Measurements from ENCODE around the gene TEX50. TPM values are rescaled to one million over a fixed set of nuclear protein-coding genes. Genes with fewer than 3 reads are reported as not detected.
"Not testable (repeated sequence)": the region's sequence is repeated elsewhere in the genome, so short reads cannot be mapped to it uniquely, and the experiment has no call there.

TEX50 gene, protein sequence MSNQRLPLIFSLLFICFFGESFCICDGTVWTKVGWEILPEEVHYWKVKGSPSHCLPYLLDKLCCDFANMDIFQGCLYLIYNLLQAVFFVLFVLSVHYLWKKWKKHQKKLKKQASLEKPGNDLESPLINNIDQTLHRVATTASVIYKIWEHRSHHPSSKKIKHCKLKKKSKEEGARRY
- not detected in 2 replicates for total RNA-seq (2021)
- not detected for Bru-seq, nascent RNA
- BruChase-seq, experiment 1, labeled RNA remaining after a 2-hour chase = not detected
- not detected for BruChase-seq, experiment 2, labeled RNA remaining after a 6-hour chase
- long read RNA-seq = 0 reads

DNA sequence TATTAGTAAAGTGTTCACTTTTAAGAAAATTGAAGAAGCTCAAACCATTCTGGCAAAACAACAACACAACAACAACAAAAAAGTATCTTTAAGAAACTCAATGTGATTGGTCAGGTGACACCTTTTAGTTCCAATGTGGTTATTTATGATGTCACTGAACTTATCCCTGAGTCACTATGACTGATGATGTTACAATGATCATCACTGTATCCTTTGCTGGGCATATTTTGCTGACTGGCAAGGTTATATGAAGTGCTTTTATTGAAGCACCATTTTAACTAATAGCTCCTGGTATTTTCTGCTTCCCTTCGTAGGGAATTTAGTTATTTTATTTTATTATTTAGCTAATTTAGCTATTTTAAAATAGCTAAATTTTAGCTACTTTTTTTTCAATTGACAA lies at the start of gene TEX50:
Gene TEX50 (plus strand): TSS at position 223 of the 400 bp plus-strand sequence. CDS start 184 bp downstream, outside the sequence.
- peaks cover 5% of the 10 kb centered on the region; the same call in 1 of the 2 replicates for H3K9me3 ChIP-seq (ENCODE audit: insufficient read depth, low read depth)
- H3K79me2 ChIP-seq (ENCODE audit: low read depth) = no peaks in the 10 kb centered on the region
- no peaks in the 10 kb centered on the region for H4K20me1 ChIP-seq (ENCODE audit: insufficient read depth)
- ChIA-PET CTCF (no interaction called here), POLR2A (ENCODE audit: unreplicated experiment) (interaction anchor here (0.6 kb wide), 1 partner anchor 40 kb away, joined by 4 read pairs; no protein-coding TSS in a partner anchor)
- BruUV-seq (replicated peaks) = no TSS peak
- H3K36me3 ChIP-seq (ENCODE audit: low read depth) = no peaks in the 10 kb centered on the region
- H3F3A ChIP-seq (ENCODE audit: insufficient read depth, low read depth) = no peaks in the 10 kb centered on the region
- H3K9me2 ChIP-seq (ENCODE audit: insufficient read depth) = no peaks in the 10 kb centered on the region
- no peaks in the 10 kb centered on the region for H3K4me1 ChIP-seq (replicated peaks; ENCODE audit: insufficient read depth)
- no peak within 1 kb of the TSS for H3K4me3 ChIP-seq
- H3K27ac ChIP-seq = no peak within 1 kb of the TSS
- no peaks in the 10 kb centered on the region for H3K27me3 ChIP-seq (ENCODE audit: insufficient read depth, low read depth)
- no peak for TF ChIP-seq EZH2 (IDR thresholded peaks at IDR 0.05; ENCODE audit: low read depth)
- TF ChIP-seq, protein P1, sequence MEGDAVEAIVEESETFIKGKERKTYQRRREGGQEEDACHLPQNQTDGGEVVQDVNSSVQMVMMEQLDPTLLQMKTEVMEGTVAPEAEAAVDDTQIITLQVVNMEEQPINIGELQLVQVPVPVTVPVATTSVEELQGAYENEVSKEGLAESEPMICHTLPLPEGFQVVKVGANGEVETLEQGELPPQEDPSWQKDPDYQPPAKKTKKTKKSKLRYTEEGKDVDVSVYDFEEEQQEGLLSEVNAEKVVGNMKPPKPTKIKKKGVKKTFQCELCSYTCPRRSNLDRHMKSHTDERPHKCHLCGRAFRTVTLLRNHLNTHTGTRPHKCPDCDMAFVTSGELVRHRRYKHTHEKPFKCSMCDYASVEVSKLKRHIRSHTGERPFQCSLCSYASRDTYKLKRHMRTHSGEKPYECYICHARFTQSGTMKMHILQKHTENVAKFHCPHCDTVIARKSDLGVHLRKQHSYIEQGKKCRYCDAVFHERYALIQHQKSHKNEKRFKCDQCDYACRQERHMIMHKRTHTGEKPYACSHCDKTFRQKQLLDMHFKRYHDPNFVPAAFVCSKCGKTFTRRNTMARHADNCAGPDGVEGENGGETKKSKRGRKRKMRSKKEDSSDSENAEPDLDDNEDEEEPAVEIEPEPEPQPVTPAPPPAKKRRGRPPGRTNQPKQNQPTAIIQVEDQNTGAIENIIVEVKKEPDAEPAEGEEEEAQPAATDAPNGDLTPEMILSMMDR (conservative IDR thresholded peaks at IDR 0.05) = no peak
- no peak within 1 kb of the TSS for H2AFZ ChIP-seq
- DNase-seq = no peak
- no peak within 1 kb of the TSS for H3K4me2 ChIP-seq
- intact Hi-C loops (cut with micrococcal nuclease; ENCODE audit: unreplicated experiment) = no loop called here

DNA sequence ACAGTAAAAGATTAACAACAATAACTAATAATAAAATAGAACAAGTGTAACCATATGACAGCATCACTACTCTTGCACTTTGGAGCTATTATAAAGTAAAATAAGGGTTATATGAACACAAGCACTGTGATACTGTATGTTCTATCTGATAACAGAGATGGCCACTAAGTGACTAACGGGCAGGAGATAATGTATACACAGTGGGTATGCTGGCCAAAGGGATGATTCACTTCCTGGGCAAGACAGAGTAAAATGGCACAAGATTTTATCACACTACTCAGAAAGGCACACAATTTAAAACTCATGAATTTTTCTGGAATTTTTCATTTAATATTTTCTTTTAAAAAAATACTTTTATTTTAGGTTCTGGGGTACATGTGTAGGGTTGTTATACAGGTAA lies 44.6 kb upstream of the TEX50 start:
- Histone ChIP-seq H3K9me2 (ENCODE audit: insufficient read depth) (no peaks in the 10 kb centered on the region), H3K4me2 (no peak overlapping the region), H3K36me3 (ENCODE audit: low read depth) (no peaks in the 10 kb centered on the region), H2AFZ (no peak overlapping the region), H3F3A (ENCODE audit: insufficient read depth, low read depth) (no peaks in the 10 kb centered on the region), H3K27me3 (ENCODE audit: insufficient read depth, low read depth) (no peaks in the 10 kb centered on the region), H3K4me1 (replicated peaks; ENCODE audit: insufficient read depth) (no peaks in the 10 kb centered on the region; the same call in 1 of the 2 replicates), H3K27ac (no peak overlapping the region), H3K4me3 (no peak overlapping the region), H3K9me3 (ENCODE audit: insufficient read depth, low read depth) (no peaks in the 10 kb centered on the region), H3K79me2 (ENCODE audit: low read depth) (no peaks in the 10 kb centered on the region), H4K20me1 (ENCODE audit: insufficient read depth) (no peaks in the 10 kb centered on the region)
- intact Hi-C loops (cut with micrococcal nuclease; ENCODE audit: unreplicated experiment) = no loop called here
- no peak for TF ChIP-seq EZH2 (IDR thresholded peaks at IDR 0.05; ENCODE audit: low read depth)
- TF ChIP-seq, protein P1 (conservative IDR thresholded peaks at IDR 0.05) = no peak
- no TSS peak for BruUV-seq (replicated peaks)
- POLR2A ChIA-PET (ENCODE audit: unreplicated experiment) = interaction anchor here (0.8 kb wide), 1 partner anchor 63 kb away, joined by 4 read pairs; no protein-coding TSS in a partner anchor
- CTCF ChIA-PET = no interaction called here
- DNase-seq = no peak

DNA sequence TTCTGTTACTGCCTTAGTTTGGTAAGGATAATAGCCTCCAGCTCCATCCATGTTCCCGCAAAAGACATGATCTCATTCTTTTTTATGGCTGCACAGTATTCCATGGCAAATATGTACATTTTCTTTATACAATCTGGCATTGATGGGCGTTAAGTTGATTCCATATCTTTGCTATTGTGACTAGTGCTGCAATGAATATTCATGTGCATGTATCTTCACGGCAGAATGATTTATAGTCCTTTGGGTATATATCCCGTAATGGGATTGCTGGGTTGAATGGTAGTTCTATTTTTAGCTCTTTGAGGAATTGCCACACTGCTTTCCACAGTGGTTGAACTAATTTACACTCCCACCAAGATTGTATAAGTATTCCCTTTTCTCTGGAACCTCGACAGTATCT lies 44.0 kb upstream of the TEX50 start:
- H3K9me2 ChIP-seq (ENCODE audit: insufficient read depth); H4K20me1 ChIP-seq (ENCODE audit: insufficient read depth); H3K4me1 ChIP-seq (replicated peaks; ENCODE audit: insufficient read depth); H3K27me3 ChIP-seq (ENCODE audit: insufficient read depth, low read depth); H3K36me3 ChIP-seq (ENCODE audit: low read depth); DNase-seq; H2AFZ ChIP-seq; H3K4me2 ChIP-seq; H3K9me3 ChIP-seq (ENCODE audit: insufficient read depth, low read depth); CTCF ChIA-PET; intact Hi-C loops (cut with micrococcal nuclease; ENCODE audit: unreplicated experiment); BruUV-seq (replicated peaks); POLR2A ChIA-PET (ENCODE audit: unreplicated experiment); H3F3A ChIP-seq (ENCODE audit: insufficient read depth, low read depth); H3K4me3 ChIP-seq; H3K79me2 ChIP-seq (ENCODE audit: low read depth); H3K27ac ChIP-seq: not testable (repeated sequence)
